Activated naive CD4-positive, alpha-beta T cell (primary cell): ENCODE data around the gene LZTR1.
A peak's percentile ranks its signal among the peaks of the same experiment; 100 is the strongest.

Source experiments
- DNase-seq, 4 experiments: peaks; one replicate each; lab custom pipeline; 2025; lab: John Stamatoyannopoulos, UW

The LZTR1 gene

DNA sequence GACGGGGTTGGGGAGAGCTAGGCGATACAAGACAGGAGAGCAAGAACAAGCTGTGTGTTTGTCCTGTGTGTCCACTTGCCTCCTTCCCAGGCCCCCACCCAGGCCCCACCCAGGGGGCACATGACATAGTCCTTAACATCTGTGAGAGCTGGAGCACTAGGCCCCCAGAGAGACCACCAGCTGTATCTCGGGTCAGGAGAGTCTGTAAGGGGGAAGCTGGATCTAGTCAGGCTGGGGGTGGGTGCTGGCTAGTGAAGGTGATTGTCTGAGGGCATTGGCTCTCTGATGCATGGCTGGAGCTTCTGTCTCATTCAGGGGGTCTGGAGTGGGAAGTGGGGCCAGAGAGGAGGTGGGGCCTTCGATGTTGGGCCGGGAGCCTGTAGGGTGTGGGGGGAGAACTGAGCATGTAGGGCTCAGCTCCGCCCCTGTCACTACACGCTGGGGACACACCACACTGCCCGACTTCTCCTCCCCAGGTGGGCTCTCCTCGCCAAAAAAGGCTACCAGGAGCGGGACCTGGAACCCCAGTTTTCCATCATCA is 33.4 kb downstream of the LZTR1 start:
- no peak for DNase-seq

DNA sequence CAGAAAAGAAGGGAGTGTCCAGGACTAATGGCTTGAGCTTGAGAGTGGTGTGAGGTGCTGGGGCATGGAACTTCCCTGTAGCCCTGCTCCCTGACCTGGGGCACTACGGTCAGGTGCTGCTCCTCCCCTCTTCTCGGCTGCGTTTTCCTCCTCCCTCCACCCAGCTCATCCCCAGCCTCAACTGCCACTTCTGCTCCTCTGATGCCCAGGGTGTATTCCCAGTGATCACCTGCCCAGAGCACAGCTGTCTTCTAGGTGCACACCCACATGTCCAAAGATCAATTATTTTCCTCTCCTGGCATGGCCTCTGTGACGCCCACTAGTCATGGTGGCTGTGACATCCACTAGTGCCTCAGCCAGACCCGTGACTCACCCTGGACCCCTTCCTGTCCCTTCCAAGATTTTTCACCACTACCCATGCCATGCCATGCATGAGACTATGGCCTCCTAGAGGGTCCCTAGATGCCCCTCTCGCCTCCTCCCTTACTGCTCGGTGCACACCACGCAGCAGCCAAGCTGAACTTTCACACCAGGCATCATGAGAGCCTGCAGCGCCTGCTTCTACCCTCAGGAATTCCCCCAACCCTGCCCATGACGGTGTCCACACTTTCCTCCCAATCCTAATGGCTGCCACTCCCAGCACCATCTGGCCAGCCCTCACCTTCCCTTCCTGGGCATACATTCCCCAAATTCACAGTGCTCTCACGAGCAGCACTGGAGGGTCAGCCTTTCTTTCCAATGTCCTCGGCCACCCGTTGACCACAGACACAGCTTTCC is 34.7 kb downstream of the LZTR1 start:
- DNase-seq, result no peak

DNA sequence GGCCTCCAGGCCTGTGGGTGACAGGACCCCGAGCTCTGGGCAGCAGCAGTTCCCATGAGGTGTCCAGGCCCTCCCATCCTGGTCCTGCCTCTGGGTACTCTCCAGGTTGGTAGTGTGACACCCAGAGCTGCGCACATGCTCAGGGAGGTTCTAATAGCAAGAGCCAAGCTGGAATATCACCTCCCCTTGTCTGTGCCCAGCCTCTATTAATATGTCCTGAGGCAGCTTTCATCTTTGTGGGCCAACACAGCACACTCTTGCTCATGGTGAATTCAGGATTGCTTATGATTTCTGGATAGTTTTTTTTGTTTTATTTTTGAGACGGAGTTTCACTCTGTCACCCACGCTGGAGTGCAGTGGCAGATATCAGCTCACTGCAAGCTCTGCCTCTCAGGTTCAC is 36.2 kb downstream of the LZTR1 start:
- DNase-seq, result no peak

DNA sequence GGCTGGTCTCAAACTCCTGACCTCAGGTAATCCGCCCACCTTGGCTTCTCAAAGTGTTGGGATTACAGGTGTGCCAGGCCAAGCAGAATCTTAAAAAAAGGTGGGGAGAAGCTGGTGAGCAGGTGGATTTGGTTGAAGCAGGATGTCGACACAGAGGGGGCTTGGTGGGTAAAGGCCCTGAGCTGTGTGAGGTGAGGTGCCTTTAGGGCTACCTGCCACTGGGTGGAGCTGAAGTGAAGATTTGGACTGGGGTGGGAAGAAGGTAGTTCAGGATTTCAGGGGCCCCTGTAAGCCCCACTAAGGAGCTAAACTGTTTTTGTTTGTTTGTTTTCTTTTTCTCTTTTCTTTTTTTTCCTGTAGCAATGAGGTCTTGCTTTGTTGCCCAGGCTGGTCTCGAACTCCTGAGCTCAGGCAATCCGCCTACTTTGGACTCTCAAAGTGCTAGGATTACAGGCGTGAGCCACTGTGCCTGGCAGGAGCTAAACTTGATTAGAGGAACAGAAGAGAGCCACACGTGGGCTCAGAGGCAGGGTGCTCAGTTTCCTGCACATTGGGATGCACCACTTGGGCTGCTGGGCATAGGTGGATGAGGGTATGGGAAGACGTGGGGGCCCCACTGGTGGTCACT is 38.8 kb downstream of the LZTR1 start:
- no peak for DNase-seq

DNA sequence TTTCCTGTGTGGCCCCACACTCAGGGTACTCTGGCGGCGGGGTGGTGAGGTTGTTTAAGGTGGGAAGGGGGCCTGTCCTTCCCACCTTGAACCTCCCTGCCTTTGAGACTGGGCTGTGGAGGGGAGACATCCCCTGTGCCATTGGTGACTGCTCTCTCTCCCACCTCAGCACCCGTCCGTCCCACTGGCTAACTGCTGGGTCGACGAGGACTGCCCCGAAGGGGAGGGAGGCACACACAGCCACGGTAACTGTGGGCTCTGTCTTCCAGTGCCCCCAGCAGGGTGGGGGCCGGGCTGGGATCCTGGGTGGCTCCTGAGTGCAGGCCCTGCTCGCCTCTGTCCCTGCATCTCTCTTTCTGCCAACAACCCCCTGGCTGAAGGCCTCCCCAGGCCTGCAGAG is 40.4 kb downstream of the LZTR1 start:
- no peak for DNase-seq

DNA sequence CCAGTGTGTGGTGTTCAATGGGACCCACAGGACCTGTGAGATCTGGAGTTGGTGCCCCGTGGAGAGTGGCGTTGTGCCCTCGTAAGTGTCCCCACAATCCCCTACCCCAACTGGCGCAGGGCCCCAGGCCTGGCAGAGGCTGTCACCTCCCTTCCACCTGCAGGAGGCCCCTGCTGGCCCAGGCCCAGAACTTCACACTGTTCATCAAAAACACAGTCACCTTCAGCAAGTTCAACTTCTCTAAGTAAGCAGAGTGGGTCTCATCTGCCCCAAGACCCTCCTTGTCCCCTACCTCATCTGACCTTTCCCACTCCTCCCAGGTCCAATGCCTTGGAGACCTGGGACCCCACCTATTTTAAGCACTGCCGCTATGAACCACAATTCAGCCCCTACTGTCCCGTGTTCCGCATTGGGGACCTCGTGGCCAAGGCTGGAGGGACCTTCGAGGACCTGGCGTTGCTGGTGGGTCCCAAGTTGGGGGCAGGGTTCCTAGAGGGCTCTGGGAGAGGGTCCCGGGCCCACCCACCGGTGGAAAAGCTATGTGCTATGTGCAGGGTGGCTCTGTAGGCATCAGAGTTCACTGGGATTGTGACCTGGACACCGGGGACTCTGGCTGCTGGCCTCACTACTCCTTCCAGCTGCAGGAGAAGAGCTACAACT is 41.0 kb downstream of the LZTR1 start:
- DNase-seq, result no peak

DNA sequence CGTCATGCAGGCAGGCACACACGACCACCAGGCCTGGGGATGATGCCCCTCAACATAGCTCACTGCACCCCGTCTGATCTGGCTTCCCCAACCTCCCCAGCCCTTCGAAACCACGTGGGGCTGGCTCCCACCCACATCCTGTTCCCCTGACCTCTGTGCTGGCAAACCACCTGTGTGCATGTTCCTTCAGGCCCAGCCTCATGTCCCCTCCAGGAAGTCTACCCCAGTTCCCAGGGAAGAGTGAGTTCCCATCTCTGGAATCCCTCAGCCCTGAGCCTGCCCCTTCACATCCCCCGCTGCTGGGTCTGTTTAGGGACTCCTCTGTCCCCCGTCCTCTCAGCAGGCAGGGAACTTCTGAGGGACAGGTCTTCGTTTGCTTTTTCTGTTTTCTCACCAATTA is 43.2 kb downstream of the LZTR1 start:
- peak in 1 of 4 experiments; percentile 6 for DNase-seq

DNA sequence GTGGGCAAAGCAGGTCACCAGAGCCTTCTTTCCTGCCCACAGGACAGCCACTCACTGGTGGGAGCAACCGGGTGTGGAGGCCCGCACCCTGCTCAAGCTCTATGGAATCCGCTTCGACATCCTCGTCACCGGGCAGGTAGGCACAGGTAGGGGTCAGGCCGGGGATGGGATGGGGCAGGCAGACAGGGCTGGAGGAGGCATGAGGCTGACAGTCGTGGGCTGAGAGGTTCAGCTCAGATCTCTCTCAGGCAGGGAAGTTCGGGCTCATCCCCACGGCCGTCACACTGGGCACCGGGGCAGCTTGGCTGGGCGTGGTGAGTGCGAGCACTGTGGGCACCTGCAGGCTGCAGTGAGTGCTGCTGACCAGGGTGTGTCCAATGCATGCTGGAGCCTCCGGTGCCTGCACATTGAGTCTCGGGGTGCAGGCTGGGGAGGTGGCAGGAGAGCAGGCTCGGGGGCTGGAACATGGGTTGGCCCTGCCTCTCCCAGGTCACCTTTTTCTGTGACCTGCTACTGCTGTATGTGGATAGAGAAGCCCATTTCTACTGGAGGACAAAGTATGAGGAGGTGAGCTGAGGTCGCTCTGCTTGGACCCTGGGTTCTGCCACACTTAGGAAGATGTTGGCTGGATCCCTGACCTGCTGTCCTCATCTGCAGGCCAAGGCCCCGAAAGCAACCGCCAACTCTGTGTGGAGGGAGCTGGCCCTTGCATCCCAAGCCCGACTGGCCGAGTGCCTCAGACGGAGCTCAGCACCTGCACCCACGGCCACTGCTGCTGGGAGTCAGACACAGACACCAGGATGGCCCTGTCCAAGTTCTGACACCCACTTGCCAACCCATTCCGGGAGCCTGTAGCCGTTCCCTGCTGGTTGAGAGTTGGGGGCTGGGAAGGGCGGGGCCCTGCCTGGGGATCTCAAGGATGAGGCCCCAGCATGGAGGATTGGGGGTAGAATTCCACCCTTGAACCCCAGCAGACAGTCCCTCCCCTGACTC is 44.0 kb downstream of the LZTR1 start:
- no peak for DNase-seq

DNA sequence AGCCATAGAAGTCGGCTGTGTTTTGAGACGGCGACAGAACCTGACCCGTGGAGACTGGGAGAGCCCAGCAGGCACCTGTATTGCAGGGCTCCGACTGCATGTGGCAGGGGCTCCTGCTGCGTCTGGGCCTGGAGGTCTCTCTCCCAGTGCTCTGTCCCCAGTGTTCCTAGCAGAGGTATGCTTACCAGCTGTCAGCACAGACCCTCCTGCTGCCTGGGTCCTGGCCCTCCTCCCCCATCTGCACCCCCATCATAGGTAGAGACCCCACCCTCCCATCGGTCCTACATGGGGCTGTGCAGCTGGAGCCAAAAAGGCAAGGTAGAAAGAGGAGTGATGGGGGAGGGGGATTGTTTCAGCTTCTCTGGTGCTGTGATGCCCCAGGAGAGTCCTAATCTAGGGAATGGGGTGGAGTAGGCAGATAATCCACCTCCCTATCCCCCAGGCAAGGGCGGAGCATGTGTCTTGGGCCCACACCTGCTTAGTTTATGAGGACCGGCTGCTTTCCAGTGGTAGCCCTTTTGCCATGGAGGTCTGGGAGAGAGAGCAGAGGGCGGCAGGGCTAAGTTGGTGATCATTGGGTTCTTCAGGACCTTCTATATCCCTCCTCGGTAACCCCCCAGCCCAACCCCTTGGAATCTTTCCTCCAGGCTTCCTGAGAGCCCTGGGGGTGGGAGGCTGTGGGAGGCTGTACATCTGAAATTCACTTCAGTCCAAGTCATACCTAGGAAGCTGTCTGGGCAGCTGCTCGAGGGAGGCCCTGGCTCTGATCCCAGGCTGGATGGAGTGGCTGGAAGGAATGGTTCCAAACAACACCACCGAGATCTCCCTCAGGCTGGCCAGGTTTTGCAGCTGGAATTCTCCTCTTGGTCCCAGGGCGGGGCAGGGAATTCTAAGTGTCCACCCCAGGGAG is 44.9 kb downstream of the LZTR1 start:
- no peak for DNase-seq

DNA sequence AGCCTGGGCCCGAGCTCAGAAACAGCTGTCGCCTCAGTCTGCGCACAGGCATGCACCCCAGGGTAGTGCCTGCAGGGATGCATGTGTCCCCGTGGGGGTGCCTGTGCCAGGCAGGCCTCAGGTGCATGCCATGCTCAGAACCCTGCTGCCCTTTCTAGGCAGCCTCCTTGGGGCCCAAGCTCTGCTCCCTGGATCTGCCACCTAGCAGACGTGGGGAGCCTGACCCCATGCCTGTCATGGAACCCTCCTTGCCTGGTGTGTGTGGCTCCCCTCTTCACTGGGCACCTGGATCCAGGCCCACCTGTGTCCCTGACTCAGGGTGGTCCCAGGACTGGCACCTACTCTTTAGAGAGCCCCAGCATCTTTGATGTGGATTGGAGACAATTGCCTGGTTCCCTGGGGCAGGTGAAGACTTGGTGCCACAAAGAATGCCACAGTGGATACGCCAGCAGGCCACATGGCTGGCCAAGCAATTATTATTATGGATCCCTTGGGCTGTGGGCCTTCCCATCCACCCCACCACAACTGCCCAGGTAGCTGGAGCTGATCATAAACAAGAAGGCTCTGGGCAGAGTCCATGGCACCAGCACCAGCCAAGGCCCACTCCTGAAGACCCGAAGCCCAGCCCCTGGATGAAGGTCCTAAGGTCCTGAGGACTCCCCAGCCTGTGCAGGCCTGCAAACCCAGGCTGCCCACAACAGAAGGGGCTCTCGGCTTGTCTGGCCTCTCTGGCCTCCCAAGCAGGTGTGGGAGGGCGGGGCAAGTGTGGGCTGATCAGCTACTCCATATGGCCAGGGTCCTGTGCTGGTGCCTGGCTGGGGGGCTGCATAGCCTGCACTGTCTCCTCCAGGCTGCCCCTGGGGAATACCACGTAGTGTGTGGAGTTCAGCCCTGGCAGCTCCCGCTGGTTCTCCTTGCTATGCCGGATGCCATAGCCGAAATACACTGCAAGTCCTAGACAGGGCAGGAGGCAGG is 46.5 kb downstream of the LZTR1 start:
- no peak for DNase-seq

DNA sequence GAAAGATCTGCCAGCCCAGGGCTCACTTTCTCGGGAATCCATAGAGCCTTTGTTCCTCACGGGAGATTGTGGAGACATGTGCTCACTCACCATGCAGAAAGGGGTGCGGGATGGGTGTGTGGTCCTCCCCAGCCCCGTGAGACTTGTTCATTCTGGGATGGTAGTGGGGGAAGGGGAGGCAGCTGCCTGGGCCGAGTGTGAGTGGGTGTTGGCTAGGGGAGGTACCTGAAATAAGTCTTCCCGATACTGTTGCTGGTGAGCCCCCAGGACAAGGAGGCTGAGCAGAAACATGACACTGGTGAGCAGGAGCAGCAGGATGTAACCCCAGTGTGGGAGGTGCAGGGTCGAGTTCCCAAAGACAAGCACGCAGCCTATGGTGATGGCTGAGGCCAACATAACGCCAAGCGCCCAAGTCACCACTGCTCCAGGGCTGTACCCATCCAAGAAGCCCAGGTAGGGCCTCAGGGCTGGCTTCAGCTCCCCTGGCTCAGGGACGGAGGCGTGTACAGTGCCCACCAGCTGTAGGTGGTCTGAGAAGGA is 47.5 kb downstream of the LZTR1 start:
- no peak for DNase-seq

DNA sequence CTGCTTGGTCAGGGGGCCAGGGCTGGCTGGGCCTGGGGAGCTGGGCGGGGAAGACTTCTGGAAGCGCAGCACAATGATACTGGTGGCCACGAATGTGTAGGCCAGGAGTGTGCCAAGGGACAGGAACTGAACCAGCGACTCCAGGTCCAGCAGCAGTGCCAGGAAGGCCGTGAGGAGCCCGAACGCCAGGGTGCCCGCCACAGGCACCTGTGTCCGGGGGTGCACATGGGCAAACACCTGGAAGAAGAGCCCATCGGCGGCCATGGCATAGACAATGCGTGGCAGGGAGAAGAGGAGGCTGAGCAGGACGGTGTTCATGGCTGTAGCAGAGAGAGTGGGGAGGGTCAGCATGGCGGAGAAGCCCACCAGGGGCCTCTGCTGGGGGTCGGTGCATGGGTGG is 47.9 kb downstream of the LZTR1 start:
- no peak for DNase-seq

DNA sequence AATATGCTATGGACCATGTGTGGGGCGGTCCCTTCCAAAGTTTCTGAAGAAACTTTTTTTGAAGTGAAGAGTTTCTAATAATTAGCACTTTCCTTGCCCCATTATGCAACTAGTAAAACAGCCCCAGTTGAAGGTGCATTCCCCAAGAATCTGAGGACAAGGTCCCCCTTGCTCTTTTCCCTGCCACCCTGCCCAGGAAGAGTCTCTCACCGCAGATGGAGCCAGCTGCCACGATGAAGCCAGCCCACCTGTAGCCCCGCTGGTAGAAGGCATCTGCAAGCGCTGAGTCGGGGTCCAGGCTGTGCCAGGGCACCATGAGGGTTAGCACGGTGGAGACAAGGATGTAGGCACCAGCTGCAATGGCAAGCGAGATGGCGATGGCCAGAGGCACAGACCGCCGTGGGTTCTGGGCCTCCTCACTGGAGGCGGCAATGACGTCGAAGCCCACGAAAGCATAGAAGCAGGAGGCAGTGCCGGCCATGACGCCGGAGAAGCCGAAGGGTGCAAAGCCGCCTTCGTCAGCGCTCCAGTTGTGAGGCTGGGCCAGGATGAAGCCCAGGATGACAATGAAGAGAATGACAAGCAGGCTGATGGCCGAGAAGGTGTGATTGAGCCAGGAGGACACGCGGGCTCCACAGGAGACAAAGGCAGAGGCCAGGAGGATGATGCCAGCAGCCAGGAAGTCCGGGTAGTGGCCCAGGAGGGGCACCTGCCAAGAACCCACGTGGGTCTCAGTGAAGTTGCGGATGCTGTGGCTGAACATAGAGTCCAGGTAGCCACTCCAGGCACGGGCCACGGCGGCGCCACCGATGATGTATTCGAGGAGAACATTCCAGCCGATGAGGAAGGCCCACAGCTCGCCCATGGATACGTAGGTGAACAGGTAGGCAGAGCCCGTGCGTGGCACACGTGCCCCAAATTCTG is 48.8 kb downstream of the LZTR1 start:
- DNase-seq, result no peak

DNA sequence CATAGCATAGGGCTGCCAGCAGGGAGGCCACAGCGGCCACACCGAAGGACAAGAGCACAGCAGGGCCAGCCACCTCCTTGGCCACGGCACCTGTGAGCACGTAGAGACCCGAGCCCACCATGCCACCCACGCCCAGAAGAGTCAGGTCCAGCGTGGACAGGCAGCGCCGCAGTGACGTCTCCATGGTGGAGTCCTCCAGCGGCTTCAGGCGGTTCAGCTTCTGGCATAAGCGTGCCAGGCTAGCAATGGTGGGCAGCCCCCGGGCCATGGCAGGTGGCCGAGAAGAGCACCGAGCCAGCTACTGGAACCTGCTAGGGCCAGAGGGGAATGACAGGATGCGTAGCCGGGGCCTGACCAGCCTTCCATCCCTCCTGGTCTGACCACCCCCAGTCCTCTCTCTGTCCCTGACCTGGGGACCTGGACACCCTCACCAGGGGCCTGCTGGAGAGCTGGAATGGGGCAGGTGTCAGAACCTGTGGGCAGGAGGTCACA is 49.5 kb downstream of the LZTR1 start:
- no peak for DNase-seq

DNA sequence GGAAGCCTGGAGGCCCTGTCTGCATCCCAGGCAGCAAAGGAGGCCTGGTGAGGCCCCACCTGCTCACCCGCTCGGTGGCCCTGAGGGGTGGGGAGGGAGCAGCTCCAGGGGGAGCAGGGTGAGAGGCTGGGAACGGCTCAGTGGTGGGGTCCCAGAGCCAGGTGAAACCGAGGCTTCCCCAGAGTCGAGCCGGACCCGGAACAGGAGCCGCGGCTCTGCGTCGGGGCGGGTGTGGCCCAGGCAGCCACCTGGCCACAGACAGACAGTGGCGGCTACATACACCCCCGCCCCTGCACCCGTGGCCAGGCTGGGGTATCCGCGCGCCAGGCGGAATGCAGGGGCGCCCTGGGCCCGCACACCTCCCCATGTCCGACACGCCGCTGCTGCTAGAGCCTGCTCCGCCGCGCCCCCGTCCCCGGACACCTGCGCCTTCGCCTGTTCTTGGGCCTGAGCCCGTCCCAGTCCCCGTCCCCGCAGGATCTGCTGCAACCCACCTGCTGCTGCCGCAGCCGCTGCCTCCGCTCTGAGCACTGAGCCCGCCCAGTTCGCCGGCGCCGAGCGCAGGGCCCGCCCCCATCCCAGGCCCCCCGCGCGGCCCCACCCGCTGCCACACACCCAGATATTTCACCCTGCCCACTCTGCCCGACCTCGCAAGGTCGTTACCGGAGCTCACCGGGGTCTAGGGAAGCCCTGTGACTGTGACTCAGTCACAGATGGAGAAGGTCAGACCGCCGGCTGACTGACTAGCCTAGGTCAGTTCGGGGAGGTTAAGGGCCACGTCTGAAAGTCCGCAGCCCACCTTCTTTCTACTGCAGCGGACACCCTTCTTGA is 50.2 kb downstream of the LZTR1 start, which contains the start of gene SLC7A4:
TSS of gene SLC7A4 (minus strand) at position 525 of the 831 bp plus-strand sequence. CDS start 749 bp downstream, outside the sequence.
- no peak for DNase-seq

DNA sequence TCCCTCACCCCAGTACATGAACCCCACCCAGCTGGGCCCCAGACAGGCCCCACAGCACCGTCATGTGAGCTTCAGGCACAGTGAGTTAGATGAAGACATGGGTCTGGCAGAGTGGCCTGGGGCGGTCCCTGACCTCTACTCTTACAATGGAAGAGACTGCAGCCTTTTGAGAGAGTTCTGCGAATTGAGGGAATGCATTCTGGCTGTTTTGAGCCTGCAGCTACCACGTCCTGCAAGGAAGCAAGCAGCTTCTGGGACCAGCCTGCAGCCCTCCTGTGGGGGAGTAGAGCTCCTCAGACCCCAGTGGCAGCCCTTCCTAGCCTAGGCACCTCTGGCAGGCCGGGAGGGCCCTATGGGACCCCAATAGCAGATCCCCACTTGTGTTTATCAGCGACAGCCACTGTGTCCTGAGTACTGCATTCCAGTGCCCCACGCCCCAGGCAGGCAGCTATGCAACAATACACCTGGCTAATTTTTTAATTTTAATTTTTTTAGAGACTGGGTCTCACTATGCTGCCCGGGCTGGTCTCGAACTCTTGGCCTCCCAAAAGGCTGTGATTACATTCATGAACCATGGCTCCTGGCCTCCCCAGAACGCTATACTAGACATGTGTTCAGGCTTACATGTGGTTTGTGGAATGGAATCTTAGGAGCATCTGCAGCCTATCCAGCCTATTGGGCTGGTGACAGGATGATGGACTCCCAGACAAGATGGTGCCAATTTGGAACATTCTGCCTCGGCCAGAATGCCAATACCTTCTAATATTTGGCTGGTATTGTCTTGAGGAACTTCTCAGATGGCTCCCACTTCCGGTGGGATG is 51.0 kb downstream of the LZTR1 start:
- DNase-seq, result no peak
